Measurements from ENCODE around the gene DENND2C.
"Not testable (repeated sequence)": the region's sequence is repeated elsewhere in the genome, so short reads cannot be mapped to it uniquely, and the experiment has no call there.

DENND2C gene

GRCh38 chr1:114595602-114596001, 74.2 kb downstream of the DENND2C start:
- DNase-seq, result no peak

DNA sequence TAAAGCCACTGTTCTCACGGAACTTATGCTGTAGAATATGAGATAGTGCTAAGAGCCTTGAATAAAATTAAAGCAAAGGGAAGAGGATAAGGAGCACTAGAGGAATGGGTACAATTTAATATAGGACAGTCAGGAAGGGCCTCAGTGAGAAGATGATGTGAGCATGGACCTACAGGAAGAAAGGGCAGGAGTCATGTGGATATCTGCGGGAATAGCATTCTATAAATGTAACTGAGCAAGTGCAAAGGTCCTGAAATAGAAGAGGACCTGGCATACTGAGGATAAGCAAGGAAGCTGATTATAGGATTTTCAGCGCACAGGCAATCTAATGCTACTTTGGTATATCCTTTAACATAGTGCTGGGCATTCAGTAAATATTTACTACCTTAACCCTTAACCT, 75.8 kb downstream of the DENND2C start:
- DNase-seq, result no peak

GRCh38 chr1:114589122-114589521, 80.7 kb downstream of the DENND2C start:
- no peak for DNase-seq

- DNase-seq, result no peak
Measured at GRCh38 chr1:114588196-114588689, 81.6 kb downstream of the DENND2C start.

GRCh38 chr1:114587203-114587991, 82.5 kb downstream of the DENND2C start:
- DNase-seq, result no peak

GRCh38 chr1:114586513-114587047, 83.3 kb downstream of the DENND2C start:
- no peak for DNase-seq

- no peak for DNase-seq
Measured at GRCh38 chr1:114585231-114585630, 84.6 kb downstream of the DENND2C start.

DNA sequence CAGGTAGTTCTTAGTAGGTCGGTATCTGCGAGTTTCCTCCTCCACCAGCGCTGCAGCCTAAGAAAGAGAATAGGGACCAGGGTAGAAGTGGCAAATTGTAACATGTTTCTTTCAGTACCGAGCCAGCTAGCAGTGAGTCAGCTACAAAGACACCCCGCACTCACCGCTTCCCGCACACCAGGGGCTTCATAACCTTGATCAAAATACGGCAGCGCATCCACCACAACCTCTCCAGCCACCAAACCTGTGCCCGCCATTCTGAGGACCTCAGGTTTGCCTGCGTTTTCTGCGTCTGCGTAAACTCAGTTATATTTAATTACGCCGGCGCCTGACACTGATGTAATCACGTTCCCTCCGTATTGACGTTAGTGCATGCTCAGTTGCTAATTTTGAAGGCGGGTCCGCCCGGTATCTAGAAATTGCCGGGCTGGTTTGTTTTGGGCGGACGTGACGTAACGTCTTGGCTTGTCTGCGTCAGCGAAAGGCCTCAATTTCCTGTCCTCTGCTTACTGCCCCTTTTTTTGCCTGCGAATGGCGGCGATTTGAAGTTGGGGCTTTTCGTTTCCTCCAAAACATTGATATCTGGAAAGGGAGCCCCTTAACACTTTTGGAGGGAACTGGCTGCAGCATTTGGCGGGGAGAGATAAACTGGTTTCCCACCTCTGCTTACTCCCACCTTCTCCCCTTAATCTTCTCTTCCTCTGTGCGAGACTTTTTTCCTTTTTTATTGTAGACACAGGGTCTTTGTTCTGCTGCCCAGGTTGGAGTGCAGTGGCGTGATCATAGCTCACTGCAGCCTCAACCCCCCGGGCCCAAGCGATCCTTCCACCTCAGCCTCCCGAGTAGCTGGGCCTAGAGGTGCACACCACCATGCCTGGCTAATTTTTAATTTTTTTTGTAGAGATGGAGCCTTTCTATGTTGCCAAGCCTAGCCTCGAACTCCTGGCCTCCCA, 88.2 kb downstream of the DENND2C start, which contains the start of gene BCAS2:
BCAS2 (minus strand) TSS at position 281 of the 953 bp plus-strand sequence; CDS start at position 257, 24 bp downstream.
- DNase-seq, result peak; percentile 95

DNA sequence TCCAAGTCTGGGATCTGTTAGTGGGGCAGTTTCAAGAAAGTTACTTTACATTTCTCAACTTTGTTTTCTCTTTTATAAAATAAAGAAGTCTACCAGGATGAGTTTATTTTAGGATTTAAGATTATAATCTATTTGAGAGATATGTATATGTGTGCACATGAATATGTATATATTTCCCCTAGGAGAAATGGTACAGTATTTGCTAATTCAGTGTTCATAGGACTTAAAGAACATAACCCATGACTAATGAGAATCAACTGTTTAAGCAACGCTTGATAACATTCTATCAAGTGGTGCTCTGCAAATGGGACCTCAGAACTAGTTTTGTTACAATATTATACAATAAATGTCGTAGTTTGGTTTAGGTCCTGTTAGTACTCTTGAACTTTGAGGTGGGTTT, 95.5 kb downstream of the DENND2C start:
- DNase-seq, result no peak

DNA sequence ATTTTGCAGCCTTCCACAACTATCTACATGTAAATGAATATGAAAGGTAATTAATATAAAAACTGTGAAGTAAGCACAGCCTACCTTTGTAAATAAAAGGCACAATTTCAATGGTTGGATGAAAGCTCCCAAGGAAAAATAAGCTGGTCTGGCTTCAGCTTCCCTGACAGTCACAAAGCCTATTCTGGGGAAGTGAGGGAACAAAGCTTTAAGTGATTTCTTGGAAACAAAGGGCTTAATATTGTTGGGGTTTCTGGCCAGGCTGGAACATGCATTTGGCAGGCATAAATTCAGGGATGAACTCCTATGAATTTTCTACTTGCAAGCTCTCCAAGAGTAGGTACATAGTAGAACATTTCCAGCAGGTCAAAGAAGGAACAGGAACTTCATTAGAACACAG, 105.7 kb downstream of the DENND2C start:
- DNase-seq, result no peak

DNA sequence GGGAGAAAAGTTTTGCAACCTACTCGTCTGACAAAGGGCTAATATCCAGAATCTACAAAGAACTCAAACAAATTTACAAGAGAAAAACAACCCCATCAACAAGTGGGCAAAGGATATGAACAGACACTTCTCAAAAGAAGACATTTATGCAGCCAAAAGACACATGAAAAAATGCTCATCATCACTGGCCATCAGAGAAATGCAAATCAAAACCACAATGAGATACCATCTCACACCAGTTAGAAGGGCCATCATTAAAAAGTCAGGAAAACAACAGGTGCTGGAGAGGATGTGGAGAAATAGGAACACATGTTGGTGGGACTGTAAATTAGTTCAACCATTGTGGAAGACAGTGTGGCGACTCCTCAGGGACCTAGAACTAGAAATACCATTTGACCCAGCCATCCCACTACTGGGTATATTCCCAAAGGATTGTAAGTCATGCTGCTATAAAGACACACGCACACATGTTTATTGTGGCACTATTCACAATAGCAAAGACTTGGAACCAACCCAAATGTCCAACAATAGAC, 106.8 kb downstream of the DENND2C start:
- DNase-seq, result not testable (repeated sequence)

DNA sequence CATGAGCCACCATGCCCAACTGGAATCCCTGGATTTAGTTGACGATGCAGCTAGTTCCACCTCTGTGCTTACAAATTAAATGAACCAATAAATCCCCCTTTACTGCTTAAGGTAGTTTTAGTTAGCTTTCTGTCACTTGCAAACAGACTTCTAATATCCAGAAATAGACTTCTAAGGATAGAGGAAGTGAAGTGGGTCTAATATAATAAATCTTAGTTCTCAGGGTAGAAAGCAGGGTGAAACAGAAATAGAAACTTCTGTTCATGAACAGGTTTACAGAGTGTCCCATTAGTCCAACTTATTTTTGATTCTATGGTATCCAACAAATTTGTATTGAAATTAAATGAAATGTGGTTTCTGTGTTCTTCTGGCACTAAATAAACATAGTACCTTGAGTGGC, 108.5 kb downstream of the DENND2C start:
- no peak for DNase-seq

DNA sequence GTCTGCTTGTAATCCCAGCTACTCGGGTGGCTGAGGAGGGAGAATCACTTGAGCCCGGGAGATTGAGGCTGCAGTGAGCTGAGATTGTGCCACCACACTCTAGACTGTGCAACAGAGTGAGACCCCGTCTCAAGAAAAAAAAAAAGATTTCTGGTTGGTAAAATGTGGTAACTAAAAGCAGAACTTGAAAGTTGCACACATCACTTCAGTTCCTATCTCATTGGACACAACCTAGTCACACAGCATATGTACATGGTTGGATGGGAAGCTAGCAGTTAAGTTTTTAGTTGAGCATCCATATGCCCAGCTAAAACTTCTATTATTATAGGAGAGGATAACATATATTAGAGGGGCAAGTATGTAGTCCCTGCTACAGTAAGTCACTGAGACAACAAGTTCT, 110.5 kb downstream of the DENND2C start:
- no peak for DNase-seq

GRCh38 chr1:114558544-114558943, 111.3 kb downstream of the DENND2C start:
- no peak for DNase-seq

- DNase-seq, result no peak
Measured at GRCh38 chr1:114554577-114554976, 115.3 kb downstream of the DENND2C start.

DNA sequence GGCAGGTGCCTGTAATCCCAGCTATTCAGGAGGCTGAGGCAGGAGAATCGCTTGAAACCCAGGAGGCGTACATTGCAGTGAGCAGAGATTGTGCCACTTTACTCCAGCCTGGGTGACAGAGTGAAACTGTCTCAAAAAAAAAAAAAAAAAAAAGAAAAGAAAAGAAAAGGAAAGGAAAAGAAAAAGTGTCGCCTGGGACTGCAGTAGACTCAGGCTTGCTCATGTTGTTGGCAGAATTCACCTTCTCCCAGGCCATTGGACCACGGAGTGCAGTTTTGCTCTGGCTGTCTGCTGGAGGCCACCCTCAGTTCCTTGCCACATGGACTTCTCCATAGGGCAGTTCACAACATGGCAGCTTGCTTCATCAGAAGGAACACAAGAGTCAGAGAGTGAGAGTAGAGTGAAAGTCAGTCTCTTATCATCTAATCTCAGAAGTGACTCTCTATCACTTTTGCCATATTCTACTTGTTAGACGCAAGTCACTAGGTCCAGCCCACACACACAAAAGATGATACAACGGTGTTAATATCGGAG, 117.7 kb downstream of the DENND2C start:
- no peak for DNase-seq

GRCh38 chr1:114551400-114551799, 118.4 kb downstream of the DENND2C start:
- DNase-seq, result no peak

DNA sequence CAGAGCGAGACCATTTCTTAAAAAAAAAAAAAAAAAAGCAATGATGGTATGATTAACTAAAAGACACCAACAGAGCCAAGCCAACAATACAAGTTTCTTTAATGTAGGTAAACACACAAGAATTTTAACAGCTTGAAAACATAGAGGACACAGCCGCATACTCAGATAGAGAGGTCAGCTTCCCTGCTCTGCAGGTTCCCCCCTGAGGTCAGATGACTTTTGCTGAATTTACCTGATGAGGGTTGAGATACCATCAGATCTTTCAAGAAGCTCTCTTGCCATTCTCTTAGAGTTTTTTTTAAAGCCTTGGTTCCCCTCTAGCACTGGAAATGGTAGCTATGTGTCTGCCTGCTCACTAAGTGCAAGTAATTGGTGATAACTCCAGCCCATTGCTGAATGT, 119.5 kb downstream of the DENND2C start:
- no peak for DNase-seq

DNA sequence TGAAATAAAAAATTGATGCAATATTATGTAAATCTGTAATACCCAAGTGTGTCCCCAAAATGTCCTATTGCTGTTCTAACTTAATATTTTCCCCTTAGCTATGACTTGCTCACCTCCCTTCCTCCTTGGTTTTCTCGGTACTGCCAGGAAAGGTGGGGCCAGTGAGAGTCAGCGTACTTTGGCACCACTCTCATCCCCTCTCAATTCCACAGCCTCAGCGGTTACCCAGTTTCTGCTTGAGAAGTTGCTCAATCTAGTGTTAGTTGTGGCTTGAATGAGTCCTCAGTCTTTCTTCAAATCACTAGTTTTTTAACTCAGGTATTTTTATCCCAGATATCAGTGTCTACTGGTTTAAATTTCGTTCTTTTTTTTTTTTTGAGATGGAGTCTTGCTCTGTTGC, 120.7 kb downstream of the DENND2C start:
- DNase-seq, result no peak

- DNase-seq, result no peak
Measured at GRCh38 chr1:114547076-114547475, 122.8 kb downstream of the DENND2C start.

DNA sequence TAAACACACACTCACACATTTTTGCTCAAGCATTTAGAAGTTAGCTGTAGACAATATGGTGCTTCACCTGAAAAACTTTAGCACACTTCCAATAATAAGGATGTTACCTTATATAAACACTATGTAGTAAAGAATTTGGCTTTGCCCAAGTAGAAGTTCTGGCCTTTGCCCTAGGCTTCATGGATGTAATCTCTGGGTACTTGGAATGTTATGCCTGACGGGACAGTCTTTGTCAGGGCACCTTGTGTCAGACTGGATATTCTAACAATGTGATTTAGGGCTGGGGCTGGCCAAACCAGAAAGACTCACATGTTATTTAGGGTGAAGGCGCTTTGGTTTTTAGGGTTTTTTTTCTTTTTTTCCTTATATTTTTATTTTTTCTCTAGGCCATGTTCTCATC, 124.1 kb downstream of the DENND2C start:
- DNase-seq, result no peak

GRCh38 chr1:114545315-114545714, 124.5 kb downstream of the DENND2C start:
- no peak for DNase-seq

DNA sequence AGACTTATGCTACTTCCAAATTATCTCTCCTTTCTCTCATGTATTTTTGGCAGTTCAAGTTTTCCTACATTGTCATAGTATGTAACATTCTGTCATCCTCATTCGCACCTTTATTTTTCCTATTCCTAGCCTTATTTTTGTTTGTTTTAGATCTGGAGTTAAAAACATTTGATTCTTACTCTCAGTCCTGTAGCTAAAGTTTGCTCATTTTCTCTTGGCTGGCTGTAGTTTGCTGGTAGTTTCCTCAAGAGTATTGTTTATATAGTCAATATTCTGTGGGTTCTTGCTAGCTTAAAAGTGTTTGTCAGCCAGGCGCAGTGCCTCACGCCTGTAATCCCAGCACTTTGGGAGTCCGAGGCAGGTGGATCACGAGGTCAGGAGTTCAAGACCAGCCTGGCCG, 129.0 kb downstream of the DENND2C start:
- DNase-seq, result no peak

Measured in NCI-H774 (cell line).